KBM-7 (cell line): ENCODE measurements around the gene TLR6.
"Not testable (repeated sequence)": the region's sequence is repeated elsewhere in the genome, so short reads cannot be mapped to it uniquely, and the experiment has no call there.

Experiments used
- DNase-seq: peaks from one replicate; pipeline ENCODE4 v3.0.0-alpha.2; 2015
- in situ Hi-C: fragments of 300-500 bp; cut with MboI; formaldehyde crosslinking; loops from 2 replicates; pipeline ENCODE4 v1.14.3; 2020; ENCODE audit warnings: low sequenced_read_pairs, low pct_unique_long_range_greater_than_20kb, mixed read lengths

Gene TLR6

GRCh38 chr4:38832624-38833528 lies 23.7 kb downstream of the TLR6 start:
- no peak for DNase-seq
- in situ Hi-C loops: no loop called here

GRCh38 chr4:38832206-38832605 lies 24.4 kb downstream of the TLR6 start:
- in situ Hi-C loops: no loop called here
- no peak for DNase-seq

GRCh38 chr4:38831653-38832052 lies 25.0 kb downstream of the TLR6 start:
- no peak for DNase-seq
- in situ Hi-C loops: no loop called here

- in situ Hi-C loops: no loop called here
- no peak for DNase-seq
These were observed 27.4 kb downstream of the TLR6 start for GRCh38 chr4:38829237-38829636.

- in situ Hi-C loops: no loop called here
- DNase-seq: no peak
These were observed 32.9 kb downstream of the TLR6 start for GRCh38 chr4:38823766-38824165.

- no peak for DNase-seq
- in situ Hi-C loops: no loop called here
These were observed 33.8 kb downstream of the TLR6 start for GRCh38 chr4:38822748-38823303.

- no peak for DNase-seq
- in situ Hi-C loops: no loop called here
These were observed 34.9 kb downstream of the TLR6 start for GRCh38 chr4:38821739-38822138.

- DNase-seq: no peak
- in situ Hi-C loops: no loop called here
These were observed 36.1 kb downstream of the TLR6 start for GRCh38 chr4:38820329-38821061.

GRCh38 chr4:38819569-38819968 lies 37.0 kb downstream of the TLR6 start:
- no peak for DNase-seq
- in situ Hi-C loops: no loop called here

- no peak for DNase-seq
- in situ Hi-C loops: no loop called here
These were observed 38.1 kb downstream of the TLR6 start for GRCh38 chr4:38818441-38818976.

- in situ Hi-C loops: no loop called here
- DNase-seq: peak; percentile 90
These were observed 40.5 kb downstream of the TLR6 start for GRCh38 chr4:38815885-38816782.

- in situ Hi-C loops: no loop called here
- DNase-seq: no peak
These were observed 42.2 kb downstream of the TLR6 start for GRCh38 chr4:38814386-38814785.

- in situ Hi-C loops: no loop called here
- no peak for DNase-seq
These were observed 45.3 kb downstream of the TLR6 start for GRCh38 chr4:38811297-38811696.

GRCh38 chr4:38807462-38807861 lies 49.2 kb downstream of the TLR6 start:
- in situ Hi-C loops: not testable (repeated sequence)

GRCh38 chr4:38806251-38806650 lies 50.4 kb downstream of the TLR6 start:
- in situ Hi-C loops, DNase-seq: not testable (repeated sequence)

More at GRCh38 chr4:38807462-38807861, 49.2 kb downstream of the TLR6 start:
- not testable (repeated sequence) for DNase-seq

- DNase-seq: peak; percentile 95
- in situ Hi-C loops: no loop called here
These were observed 51.0 kb downstream of the TLR6 start for GRCh38 chr4:38805530-38806145.

- DNase-seq: peak; percentile 80
- in situ Hi-C loops: no loop called here
These were observed 51.8 kb downstream of the TLR6 start, which contains the start of gene TLR1 for GRCh38 chr4:38804654-38805295. Gene TLR1, minus strand, starts transcription at chr4:38804791. Its CDS starts 5,960 bp downstream, at chr4:38798831.
